GM12872 (cell line): Measurements from ENCODE around the gene ROBO2.

ENCODE experiments used
- CTCF ChIP-seq: IDR thresholded peaks from 3 replicates; pipeline ENCODE4 v1.5.1; 2011; ENCODE audit warnings: low read depth, mild to moderate bottlenecking, low read length, moderate library complexity; ENCODE audit not compliant: insufficient read depth

Gene ROBO2

DNA sequence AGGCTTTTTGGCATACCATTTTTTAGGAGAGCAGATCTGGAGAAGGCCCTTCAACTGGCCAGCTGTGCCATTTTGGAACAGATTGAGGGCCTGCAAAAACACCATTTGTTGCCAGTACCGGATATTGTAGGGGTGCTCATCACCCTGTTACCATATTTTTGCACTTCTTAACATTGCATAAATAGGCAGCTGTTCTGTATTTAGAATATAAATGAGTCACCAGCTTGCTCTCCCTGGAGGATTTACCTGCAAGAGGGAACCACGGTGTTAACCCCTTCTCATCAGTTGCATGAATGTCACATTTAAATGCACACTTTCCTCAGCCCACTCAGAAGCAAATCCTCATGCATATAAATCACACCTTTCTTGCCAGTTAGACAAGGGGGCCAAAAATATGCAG is 435.6 kb downstream of the ROBO2 start:
- no peak for TF ChIP-seq CTCF

GRCh38 chr3:77479021-77479420 is 439.1 kb downstream of the ROBO2 start:
- TF ChIP-seq CTCF = no peak

DNA sequence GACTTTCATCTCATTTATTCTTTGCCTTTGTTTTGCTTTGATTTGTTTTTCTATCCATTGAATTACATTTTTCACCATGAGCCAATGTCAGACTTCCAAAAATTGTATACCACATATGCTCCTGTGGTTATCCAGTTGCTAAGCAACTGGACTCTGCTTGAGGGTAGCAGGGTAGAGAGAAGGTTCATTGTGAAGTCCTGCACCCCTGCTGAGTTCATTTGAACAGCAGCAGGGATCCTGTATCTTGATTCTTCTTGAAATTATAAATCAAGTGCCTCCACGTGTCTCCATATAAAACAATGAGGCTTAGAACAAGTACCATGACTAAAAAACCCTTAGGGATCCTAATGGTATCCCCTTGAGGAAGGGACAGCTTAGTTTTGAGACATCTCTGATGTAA is 449.3 kb downstream of the ROBO2 start:
- no peak for TF ChIP-seq CTCF

- TF ChIP-seq CTCF = no peak
Observed at GRCh38 chr3:77491961-77492360, 452.1 kb downstream of the ROBO2 start.

- no peak for TF ChIP-seq CTCF
Observed at GRCh38 chr3:77500721-77501120, 460.8 kb downstream of the ROBO2 start.

DNA sequence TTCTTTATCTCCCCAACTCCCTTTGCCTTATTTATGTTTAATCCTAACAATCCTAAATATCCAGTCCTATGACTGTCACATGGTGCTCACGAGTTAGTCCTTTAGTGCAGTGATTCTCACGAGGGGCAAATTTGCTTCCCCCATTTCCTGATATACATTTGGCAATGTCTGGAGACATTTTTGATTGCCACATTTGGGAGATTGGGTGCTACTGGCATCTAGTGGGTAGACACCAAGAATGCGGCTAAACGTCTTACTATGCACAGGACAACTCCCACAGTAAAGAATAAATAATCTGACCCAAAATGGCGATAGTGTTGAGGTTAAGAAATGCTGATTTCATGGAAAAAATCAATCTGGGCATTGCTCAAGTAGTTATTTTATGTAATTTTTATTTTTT is 466.5 kb downstream of the ROBO2 start:
- no peak for TF ChIP-seq CTCF

GRCh38 chr3:77513542-77513941 is 473.6 kb downstream of the ROBO2 start:
- no peak for TF ChIP-seq CTCF

- TF ChIP-seq CTCF = no peak
Observed at GRCh38 chr3:77514766-77515165, 474.9 kb downstream of the ROBO2 start.
